Osteoblast (primary cell): Measurements from ENCODE around the gene ZDHHC16. TPM values are rescaled to one million over a fixed set of nuclear protein-coding genes. Genes with fewer than 3 reads are reported as not detected.
"Not testable (repeated sequence)": the region's sequence is repeated elsewhere in the genome, so short reads cannot be mapped to it uniquely, and the experiment has no call there.

Experiments used
- DNase-seq: peaks from one replicate; pipeline ENCODE4 v3.0.0; 2011; ENCODE audit warnings: low spot score, mixed read lengths; ENCODE audit not compliant: insufficient read length; ENCODE audit errors: missing footprints
- H2AFZ ChIP-seq: 2 replicates; pipeline ENCODE4 v1.6.0; 2011; ENCODE audit warnings: mild to moderate bottlenecking, low read length
- H3K27ac ChIP-seq: 2 replicates; pipeline ENCODE4 v1.5.1; 2011; ENCODE audit warnings: mild to moderate bottlenecking, low read depth, low read length, moderate library complexity
- H3K27me3 ChIP-seq: 2 replicates; pipeline ENCODE4 v1.6.0; 2012; ENCODE audit warnings: mild to moderate bottlenecking, control low read depth, inconsistent platforms, low read length, moderate library complexity; ENCODE audit not compliant: insufficient read depth
- H3K36me3 ChIP-seq: 2 replicates; pipeline ENCODE4 v1.5.1; 2011; ENCODE audit warnings: mild to moderate bottlenecking, low read length, control low read depth, moderate library complexity; ENCODE audit not compliant: insufficient read depth
- H3K4me1 ChIP-seq: 2 replicates; pipeline ENCODE4 v1.5.1; 2011; ENCODE audit warnings: mild to moderate bottlenecking, low read length, control low read depth, moderate library complexity; ENCODE audit not compliant: insufficient read depth
- H3K4me2 ChIP-seq: 2 replicates; pipeline ENCODE4 v1.6.0; 2011; ENCODE audit warnings: mild to moderate bottlenecking, low read length; ENCODE audit not compliant: insufficient read depth
- H3K4me3 ChIP-seq: fragments of 200-600 bp; sonication (generic); 3 replicates; pipeline ENCODE4 v1.5.1; 2012; ENCODE audit warnings: mild to moderate bottlenecking, low read length, inconsistent platforms; ENCODE audit not compliant: insufficient read depth
- H3K79me2 ChIP-seq: 2 replicates; pipeline ENCODE4 v1.6.0; 2012; ENCODE audit warnings: mild to moderate bottlenecking, low read length, control low read depth, inconsistent platforms; ENCODE audit not compliant: insufficient read depth
- H3K9me3 ChIP-seq: 2 replicates; pipeline ENCODE4 v1.5.1; 2011; ENCODE audit warnings: low read depth, low read length, control low read depth
- H4K20me1 ChIP-seq: 2 replicates; pipeline ENCODE4 v1.6.0; 2012; ENCODE audit warnings: mild to moderate bottlenecking, low read length, control low read depth; ENCODE audit not compliant: insufficient read depth
- total RNA-seq: library from RNA; depleted of rRNA; stranded (reverse); fragments of >200 nt; gene quantifications from 2 replicates; pipeline ENCODE4 v1.2.3, GENCODE V29; 2012
- TF ChIP-seq, protein P1 (sequence below): IDR thresholded peaks from 2 replicates; pipeline ENCODE4 v1.5.1; 2011; ENCODE audit warnings: mild to moderate bottlenecking, low read depth, low read length, moderate library complexity; ENCODE audit errors: extremely low read depth

ZDHHC16 gene
- total RNA-seq, 1 donor, result 39.8 TPM

DNA sequence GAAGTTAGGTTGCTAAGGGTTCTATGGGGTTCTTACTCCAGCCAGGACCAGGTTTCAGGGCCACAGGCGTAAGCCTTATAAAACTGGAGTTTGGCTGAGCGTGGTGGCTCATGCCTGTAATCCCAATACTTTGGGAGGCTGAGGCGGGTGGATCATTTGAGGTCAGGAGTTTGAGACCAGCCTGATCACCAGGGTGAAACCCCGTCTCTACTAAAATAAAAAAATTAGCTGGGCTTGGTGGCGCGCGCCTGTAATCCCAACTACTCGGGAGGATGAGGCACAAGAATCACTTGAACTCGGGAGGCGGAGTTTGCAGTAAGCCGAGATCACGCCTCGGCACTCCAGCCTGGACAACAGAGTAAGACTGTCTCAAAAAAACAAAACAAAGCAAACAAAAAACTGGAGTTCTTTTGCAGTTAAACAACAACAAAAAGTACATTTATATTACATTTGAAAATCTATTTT, 44.5 kb upstream of the ZDHHC16 start:
- Histone ChIP-seq H3K4me3 (peak overlapping the region; percentile 97), H3K27ac (peak overlapping the region; percentile 97), H3K4me2 (peak overlapping the region; percentile 100), H3K79me2 (peaks cover 13% of the 10 kb centered on the region), H3K4me1 (peaks cover 7% of the 10 kb centered on the region), H3K36me3 (peaks cover 18% of the 10 kb centered on the region), H2AFZ (peak overlapping the region; percentile 87), H3K9me3 (no peaks in the 10 kb centered on the region), H3K27me3 (no peaks in the 10 kb centered on the region), H4K20me1 (peaks cover 3% of the 10 kb centered on the region)
- TF ChIP-seq, protein P1, sequence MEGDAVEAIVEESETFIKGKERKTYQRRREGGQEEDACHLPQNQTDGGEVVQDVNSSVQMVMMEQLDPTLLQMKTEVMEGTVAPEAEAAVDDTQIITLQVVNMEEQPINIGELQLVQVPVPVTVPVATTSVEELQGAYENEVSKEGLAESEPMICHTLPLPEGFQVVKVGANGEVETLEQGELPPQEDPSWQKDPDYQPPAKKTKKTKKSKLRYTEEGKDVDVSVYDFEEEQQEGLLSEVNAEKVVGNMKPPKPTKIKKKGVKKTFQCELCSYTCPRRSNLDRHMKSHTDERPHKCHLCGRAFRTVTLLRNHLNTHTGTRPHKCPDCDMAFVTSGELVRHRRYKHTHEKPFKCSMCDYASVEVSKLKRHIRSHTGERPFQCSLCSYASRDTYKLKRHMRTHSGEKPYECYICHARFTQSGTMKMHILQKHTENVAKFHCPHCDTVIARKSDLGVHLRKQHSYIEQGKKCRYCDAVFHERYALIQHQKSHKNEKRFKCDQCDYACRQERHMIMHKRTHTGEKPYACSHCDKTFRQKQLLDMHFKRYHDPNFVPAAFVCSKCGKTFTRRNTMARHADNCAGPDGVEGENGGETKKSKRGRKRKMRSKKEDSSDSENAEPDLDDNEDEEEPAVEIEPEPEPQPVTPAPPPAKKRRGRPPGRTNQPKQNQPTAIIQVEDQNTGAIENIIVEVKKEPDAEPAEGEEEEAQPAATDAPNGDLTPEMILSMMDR, result no peak
- DNase-seq, result no peak

DNA sequence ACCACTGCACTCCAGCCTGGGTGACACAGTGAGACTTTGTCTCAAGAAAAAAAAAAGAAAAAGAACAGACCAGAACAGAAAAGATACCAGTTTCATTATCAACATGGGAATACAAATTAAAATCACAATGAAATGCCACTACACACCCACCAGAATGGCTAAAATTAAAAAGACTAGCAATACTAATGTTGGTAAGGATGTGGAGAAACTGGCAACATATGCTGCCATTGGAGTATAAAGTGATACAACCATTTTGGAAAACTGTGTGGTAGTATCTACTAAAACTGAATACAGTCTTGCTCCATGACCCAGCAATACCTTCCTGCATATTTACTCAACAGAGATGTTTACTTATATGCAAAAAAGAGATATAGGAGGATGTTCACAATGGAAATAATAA, 41.9 kb upstream of the ZDHHC16 start:
- no peak overlapping the region for H3K27ac ChIP-seq
- H3K27me3 ChIP-seq, result no peaks in the 10 kb centered on the region
- H2AFZ ChIP-seq, result no peak overlapping the region
- H3K36me3 ChIP-seq, result peaks cover 4% of the 10 kb centered on the region
- peaks cover 7% of the 10 kb centered on the region for H3K4me1 ChIP-seq
- H4K20me1 ChIP-seq, result peaks cover 3% of the 10 kb centered on the region
- no peaks in the 10 kb centered on the region for H3K9me3 ChIP-seq
- H3K79me2 ChIP-seq, result peaks cover 13% of the 10 kb centered on the region
- TF ChIP-seq, protein P1, result no peak
- DNase-seq, result no peak
- no peak overlapping the region for H3K4me3 ChIP-seq
- no peak overlapping the region for H3K4me2 ChIP-seq

DNA sequence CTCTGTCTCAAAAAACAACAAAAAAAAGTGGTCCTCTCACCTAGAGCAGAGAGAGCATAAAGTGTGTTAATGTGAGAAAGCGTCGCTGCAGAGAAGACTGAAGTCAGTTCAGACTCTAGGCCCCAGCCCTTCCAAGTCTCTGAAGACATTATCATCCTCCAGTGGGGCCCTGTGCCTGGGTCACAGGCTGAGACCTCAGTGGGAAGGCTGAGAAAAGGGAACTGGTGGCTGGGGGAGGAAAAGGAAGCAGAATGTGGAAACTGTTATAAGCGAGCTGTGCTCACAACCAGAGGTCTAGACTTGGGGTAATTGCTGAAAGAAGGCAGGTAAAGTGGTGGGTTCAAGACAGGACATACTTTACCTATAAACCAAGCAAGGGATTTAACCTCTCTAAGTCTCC, 39.9 kb upstream of the ZDHHC16 start:
- peaks cover under 1% of the 10 kb centered on the region for H3K4me1 ChIP-seq
- TF ChIP-seq, protein P1, result no peak
- H3K79me2 ChIP-seq, result no peaks in the 10 kb centered on the region
- H4K20me1 ChIP-seq, result no peaks in the 10 kb centered on the region
- no peaks in the 10 kb centered on the region for H3K27me3 ChIP-seq
- DNase-seq, result no peak
- no peak overlapping the region for H3K4me3 ChIP-seq
- H3K27ac ChIP-seq, result no peak overlapping the region
- no peaks in the 10 kb centered on the region for H3K9me3 ChIP-seq
- H3K36me3 ChIP-seq, result no peaks in the 10 kb centered on the region
- no peak overlapping the region for H2AFZ ChIP-seq
- no peak overlapping the region for H3K4me2 ChIP-seq

DNA sequence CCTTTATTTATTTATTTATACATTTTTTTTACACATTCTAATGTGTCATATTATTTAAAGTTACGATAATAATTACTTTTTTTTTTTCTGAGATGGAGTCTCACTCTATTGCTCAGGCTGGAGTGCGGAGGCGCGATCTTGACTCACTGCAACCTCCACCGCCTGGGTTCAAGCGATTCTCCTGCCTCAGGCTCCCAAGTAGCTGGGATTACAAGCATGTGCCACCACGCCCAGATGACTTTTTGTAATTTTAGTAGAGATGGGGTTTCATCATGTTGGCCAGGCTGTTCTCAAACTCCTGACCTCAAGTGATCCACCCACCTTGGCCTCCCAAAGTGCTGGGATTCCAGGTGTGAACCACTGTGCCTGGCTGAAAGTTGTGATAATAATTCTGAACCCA, 39.5 kb upstream of the ZDHHC16 start:
- H2AFZ ChIP-seq, H4K20me1 ChIP-seq, H3K4me3 ChIP-seq, H3K79me2 ChIP-seq, H3K27ac ChIP-seq, H3K27me3 ChIP-seq, H3K4me1 ChIP-seq, H3K9me3 ChIP-seq, H3K4me2 ChIP-seq, H3K36me3 ChIP-seq, DNase-seq: not testable (repeated sequence)
